Pancreas (tissue), 10 donors: ENCODE results near the gene C1orf159. TPM values are rescaled to one million over a fixed set of nuclear protein-coding genes. Genes with fewer than 3 reads are reported as not detected.

Experiments used
- ATAC-seq, 4 donors: fragments of 200-7000 bp; cut with Tn5 transposase; one replicate each; pipeline versions ENCODE4 v1.8.0 to v1.9.1; 2020; ENCODE audit warnings: mild to moderate bottlenecking in 4 of 4, moderate library complexity in 4 of 4
- DNase-seq, 6 donors: peaks; one replicate each; pipeline ENCODE4 v3.0.0-alpha.2; 2020
- FAIRE-seq: peaks from 2 replicates; lab custom pipeline; 2012; peaks lifted over from hg19 to GRCh38; lab: Jason Lieb, UNC
- H3K27ac ChIP-seq, 4 donors: fragments of 200-600 bp; sonication (generic); 1 replicate in 3 of 4; 2 replicates in 1 of 4; pipeline versions ENCODE4 v1.5.0 to v1.8.0; 2020
- H3K27me3 ChIP-seq, 4 donors: fragments of 200-600 bp; one replicate each; pipeline ENCODE4 v1.8.0; 2021
- H3K36me3 ChIP-seq, 3 donors: fragments of 200-600 bp; sonication (generic) in 1 of 3; one replicate each; pipeline versions ENCODE4 v1.5.0 to v1.8.0; 2020 to 2021
- H3K4me1 ChIP-seq, 3 donors: fragments of 200-600 bp; one replicate each; pipeline ENCODE4 v1.8.0; 2021
- H3K4me3 ChIP-seq, 4 donors: fragments of 200-600 bp; sonication (generic) in 2 of 4; one replicate each; pipeline versions ENCODE4 v1.5.0 to v1.8.0; 2020 to 2021
- H3K9me3 ChIP-seq, 4 donors: fragments of 200-600 bp; one replicate each; pipeline ENCODE4 v1.8.0; 2021
- WGBS, 2 donors: extraction: QIAGEN DNeasy Blood & Tissue Kit; methylation state at CpG; one replicate each; pipeline ENCODE4 v1.1.7; 2013; 5-methylcytosine and 5-hydroxymethylcytosine counted together
- intact Hi-C, 3 donors: fragments of 100-400 bp; cut with DNase I; formaldehyde crosslinking; loops; one replicate each; pipeline versions ENCODE4 v1.11.1 to v1.14.2; 2022
- polyA plus RNA-seq, 2 donors: library from polyadenylated mRNA; stranded (reverse); fragments of 200-250 nt; gene quantifications; one replicate each; pipeline ENCODE4 v1.2.3, GENCODE V29; 2013
- total RNA-seq, 6 donors: library from RNA; stranded (reverse); fragmentation: NEBNext Ultra II Directional in 4 of 6; extraction: Animal tissue kit (Norgen Biotek cat#: 25700) in 4 of 6; gene quantifications; one replicate each; pipeline versions ENCODE4 v1.2.1 to v1.2.4, GENCODE V29; 2021 to 2023
- TF ChIP-seq, protein P1 (sequence below), 4 donors: fragments of 200-600 bp; sonication (generic) in 3 of 4; IDR thresholded peaks; one replicate each; pipeline versions ENCODE4 v1.5.0 to v1.8.0; 2021; ENCODE audit warnings: antibody characterized with exemption in 4 of 4
- donor health status: healthy with polysubstance abuse.
- donor health status: DM: no; HTN: no; CAD: no; lungs with moderate emphysema.
- donor health status: DM: no; HTN: no; CAD: no.
- donor health status: control.
- donor health status: control.
- donor health status: Bipolar disorder and iron deficiency.
- donor health status: DM: yes; HTN: yes; CAD: no.
- donor health status: DM: no; HTN: no; CAD: no.
- donor health status: DM: no; HTN: no; CAD: no.
- donor health status: DM: yes; HTN: yes; CAD: no.

Gene C1orf159
- total and polyA plus RNA-seq, 8 donors = 3.0 to 30.7 (median 4.9) TPM

GRCh38 chr1:1087351-1088028 lies 28.4 kb downstream of the C1orf159 start:
- WGBS, 2 donors = 92 to 93% methylated on average over 38 of the region's 38 CpGs
- intact Hi-C loops = no loop called here
- ATAC-seq (no peak), FAIRE-seq (no peak), DNase-seq (peak in 1 of 6 donors; percentile 35)
- Histone ChIP-seq H3K27ac (no peak overlapping the region), H3K9me3 (no peaks in the 10 kb centered on the region), H3K4me3 (no peak overlapping the region), H3K27me3 (no peaks in the 10 kb centered on the region), H3K36me3 (no peaks in the 10 kb centered on the region), H3K4me1 (no peaks in the 10 kb centered on the region)
- TF ChIP-seq, protein P1, sequence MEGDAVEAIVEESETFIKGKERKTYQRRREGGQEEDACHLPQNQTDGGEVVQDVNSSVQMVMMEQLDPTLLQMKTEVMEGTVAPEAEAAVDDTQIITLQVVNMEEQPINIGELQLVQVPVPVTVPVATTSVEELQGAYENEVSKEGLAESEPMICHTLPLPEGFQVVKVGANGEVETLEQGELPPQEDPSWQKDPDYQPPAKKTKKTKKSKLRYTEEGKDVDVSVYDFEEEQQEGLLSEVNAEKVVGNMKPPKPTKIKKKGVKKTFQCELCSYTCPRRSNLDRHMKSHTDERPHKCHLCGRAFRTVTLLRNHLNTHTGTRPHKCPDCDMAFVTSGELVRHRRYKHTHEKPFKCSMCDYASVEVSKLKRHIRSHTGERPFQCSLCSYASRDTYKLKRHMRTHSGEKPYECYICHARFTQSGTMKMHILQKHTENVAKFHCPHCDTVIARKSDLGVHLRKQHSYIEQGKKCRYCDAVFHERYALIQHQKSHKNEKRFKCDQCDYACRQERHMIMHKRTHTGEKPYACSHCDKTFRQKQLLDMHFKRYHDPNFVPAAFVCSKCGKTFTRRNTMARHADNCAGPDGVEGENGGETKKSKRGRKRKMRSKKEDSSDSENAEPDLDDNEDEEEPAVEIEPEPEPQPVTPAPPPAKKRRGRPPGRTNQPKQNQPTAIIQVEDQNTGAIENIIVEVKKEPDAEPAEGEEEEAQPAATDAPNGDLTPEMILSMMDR (IDR thresholded peaks at IDR 0.05) = no peak

DNA sequence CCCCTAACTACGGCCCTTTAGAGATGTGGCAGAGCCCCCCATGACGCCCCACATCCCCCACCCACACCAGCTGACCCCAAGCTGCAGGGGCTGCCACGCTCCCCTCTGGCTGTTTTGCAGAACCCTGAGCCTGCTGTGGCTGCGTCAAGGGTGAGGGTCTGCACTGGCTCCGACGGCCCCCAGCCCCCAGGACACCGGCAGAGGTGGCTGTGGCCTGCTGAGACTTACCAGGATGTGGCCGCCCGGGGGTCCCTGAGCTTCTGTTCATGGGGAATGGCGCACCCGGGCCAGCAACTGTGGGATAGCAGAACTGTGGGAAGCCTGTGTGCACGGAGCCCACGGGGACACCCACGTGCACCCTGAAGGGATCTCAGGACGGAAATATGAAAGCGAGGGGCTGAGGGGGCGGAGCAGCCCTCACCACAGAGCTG lies 29.0 kb downstream of the C1orf159 start:
- no peak for FAIRE-seq
- DNase-seq = peak in 2 of 6 donors; percentile 42 to 60
- Histone ChIP-seq H3K27me3 (no peaks in the 10 kb centered on the region), H3K9me3 (no peaks in the 10 kb centered on the region), H3K4me3 (no peak overlapping the region), H3K36me3 (no peaks in the 10 kb centered on the region), H3K27ac (no peak overlapping the region), H3K4me1 (no peaks in the 10 kb centered on the region)
- 90 to 91% methylated on average over 16 to 17 of the region's 17 CpGs for WGBS, 2 donors
- ATAC-seq = no peak
- TF ChIP-seq, protein P1 (IDR thresholded peaks at IDR 0.05) = no peak
- intact Hi-C loops = no loop called here

DNA sequence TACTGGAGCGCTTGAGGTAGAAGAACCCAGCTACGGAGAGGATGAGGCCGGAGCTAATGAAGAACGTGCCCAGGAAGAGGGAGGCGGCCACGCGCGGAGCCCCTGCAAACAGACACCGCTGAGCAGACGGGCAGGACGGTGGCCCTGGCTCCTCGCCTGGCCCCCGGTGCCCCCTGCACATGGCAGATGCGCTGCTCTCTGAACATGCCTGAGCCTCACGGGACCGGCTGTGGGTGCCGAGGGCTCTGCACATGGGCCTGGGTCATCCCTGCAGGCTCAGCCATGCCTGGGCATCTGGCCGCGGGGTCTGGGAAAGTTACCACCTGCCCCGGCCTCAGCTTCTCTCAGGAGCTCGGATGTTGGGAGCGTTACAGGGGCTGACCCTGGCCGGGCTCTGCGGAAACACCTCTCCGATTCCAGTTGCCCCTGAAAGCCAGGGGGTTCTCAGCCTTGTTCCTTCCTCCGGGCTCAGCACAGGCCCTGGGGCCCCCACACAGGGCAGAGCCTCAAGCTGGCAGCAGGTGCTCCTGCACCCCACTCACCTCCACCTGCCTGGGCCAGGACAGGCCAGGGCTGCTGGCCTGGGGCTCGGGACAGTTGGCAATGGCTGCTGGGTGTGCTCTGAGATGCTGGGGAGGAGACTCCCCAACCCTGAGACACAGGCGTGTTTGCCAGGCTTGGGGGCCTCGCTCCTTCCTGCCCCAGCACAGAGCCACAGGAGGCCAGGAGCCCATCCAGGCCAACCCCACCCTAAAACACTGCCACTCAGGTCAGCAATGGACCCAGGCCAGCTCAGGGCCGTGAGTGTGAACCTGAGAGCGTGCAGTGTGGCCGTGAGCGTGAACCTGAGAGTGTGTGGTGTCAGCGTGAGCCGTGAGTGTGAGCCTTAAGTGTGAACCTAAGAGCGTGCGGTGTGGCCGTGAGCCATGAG lies 29.7 kb downstream of the C1orf159 start:
- Histone ChIP-seq H3K27me3 (no peaks in the 10 kb centered on the region), H3K4me3 (no peak overlapping the region), H3K4me1 (no peaks in the 10 kb centered on the region), H3K9me3 (no peaks in the 10 kb centered on the region), H3K36me3 (no peaks in the 10 kb centered on the region), H3K27ac (no peak overlapping the region)
- ATAC-seq (no peak), FAIRE-seq (no peak), DNase-seq (peak in 3 of 6 donors; percentile 26 to 62 (median 54))
- intact Hi-C loops = no loop called here
- TF ChIP-seq, protein P1 (IDR thresholded peaks at IDR 0.05) = no peak
- 90 to 92% methylated on average over 38 of the region's 38 CpGs for WGBS, 2 donors

- intact Hi-C loops = no loop called here
- H3K4me1 ChIP-seq = no peaks in the 10 kb centered on the region
- no peak overlapping the region for H3K27ac ChIP-seq
- FAIRE-seq (no peak), DNase-seq (peak in 2 of 6 donors; percentile 56 to 70), ATAC-seq (no peak)
- no peaks in the 10 kb centered on the region for H3K9me3 ChIP-seq
- no peak overlapping the region for H3K4me3 ChIP-seq
- TF ChIP-seq, protein P1 (IDR thresholded peaks at IDR 0.05) = no peak
- no peaks in the 10 kb centered on the region for H3K36me3 ChIP-seq
- no peaks in the 10 kb centered on the region for H3K27me3 ChIP-seq
- 89 to 90% methylated on average over 17 to 30 of the region's 30 CpGs for WGBS, 2 donors
Observed at GRCh38 chr1:1085171-1085841, 30.6 kb downstream of the C1orf159 start.
